HuH-7.5 (cell line): ENCODE results near the gene DPYSL3.

Source experiments
- DNase-seq: peaks from one replicate; pipeline ENCODE4 v3.0.0; 2011; ENCODE audit warnings: low spot score

DPYSL3 gene

DNA sequence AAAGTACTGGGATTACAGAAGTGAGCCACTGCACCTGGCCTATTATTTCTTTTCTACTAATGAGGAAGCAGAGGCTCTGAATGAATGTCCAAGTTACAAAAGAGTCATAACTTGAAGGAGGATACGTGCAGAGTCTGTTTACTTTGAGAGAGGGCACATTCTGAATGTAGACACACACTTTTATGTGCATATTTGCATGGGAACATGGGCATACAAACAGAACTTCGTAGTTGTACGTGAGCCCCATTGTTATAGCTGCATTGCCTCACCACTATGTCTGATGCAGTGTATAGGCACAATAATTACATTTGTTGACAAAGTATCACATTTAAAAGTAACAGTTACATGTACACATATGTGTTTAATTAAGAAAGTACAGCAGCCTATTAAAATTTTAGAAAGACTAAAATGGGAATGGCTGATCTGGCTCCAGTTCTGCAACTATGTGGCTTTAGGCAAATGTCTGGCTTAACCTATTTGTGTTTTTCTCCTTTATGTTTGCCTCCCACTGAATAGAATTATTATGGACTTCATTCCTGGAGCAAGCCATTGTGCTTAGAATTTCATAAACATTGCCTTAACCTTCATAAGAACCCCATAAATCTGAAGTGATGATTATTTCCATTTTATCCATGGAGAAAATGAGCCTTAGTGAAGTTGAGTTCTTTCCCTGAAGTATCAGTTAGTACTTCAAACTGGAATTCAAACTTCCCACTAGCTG is 3.0 kb upstream of the DPYSL3 start:
- no peak for DNase-seq

- no peak for DNase-seq
Observed at GRCh38 chr5:147510885-147511284, 1.0 kb upstream of the DPYSL3 start.

DNA sequence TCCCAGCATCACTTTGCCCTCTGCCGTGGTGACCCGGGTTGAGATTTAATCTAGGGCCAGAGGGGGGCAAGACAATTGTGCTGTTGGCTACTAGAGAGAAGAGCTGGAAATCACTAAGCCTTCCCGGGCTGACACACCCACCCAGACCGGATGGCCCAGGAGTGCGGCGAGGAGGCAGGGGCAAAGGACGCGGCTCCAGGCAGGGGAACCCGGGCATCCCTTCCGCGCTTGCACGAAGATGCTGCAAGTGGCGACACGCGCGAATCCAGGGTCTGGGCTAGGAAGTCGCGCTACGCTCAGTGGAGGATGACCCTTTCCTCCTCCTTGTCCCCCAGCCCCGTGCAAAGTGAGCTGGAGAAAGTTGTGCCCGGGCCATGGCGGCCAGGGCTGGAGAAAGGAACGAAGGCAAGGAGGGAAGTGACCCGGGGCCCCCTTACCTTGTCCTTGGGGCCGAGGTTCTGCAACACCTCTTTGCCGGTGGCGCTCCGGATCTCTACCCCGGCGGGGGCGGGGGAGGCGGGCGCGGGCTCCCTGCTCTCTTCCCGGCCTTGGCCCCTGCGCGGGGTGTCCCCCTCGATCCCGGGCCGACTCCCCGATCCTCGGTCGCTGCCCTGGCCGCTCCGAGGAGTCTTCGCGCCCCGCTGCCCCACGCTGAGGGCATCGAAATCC is 693 bp downstream of the DPYSL3 start:
- no peak for DNase-seq

DNA sequence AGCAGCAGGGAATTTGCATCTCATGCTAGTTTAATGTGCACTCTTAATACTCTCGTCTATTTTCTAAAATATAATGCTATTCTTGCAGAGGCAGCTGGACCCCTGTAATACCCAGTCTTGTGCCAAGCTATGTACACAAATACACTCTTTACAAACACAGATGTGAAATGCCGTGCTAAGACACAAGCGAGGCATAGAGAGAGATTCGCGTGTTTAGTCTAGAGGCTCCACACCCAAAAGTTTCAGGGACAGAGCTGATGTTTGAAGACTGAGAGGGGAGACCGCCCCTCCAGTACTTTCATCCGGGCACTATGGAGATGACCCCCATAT is 1.2 kb downstream of the DPYSL3 start:
- no peak for DNase-seq

- no peak for DNase-seq
Observed at GRCh38 chr5:147507480-147508126, 2.3 kb downstream of the DPYSL3 start.

DNA sequence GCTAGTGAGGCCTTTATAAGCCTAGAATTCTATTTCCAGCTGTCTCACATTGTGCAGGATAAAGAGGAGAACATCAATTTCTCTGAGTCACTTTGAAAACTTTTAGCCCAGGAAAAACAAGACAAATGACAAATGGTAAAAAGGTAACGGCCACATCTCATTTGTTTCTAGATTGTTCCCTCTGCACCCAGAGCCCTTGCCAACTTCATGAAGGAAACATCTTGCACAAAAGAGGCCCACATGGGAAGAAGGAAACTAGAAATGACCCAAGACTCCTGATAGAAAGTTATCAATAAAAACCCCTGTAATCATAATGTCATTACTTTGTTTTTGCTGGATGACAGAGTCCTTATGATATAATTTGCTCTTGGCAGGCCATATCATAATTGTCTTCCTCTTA is 5.3 kb downstream of the DPYSL3 start:
- DNase-seq = no peak

DNA sequence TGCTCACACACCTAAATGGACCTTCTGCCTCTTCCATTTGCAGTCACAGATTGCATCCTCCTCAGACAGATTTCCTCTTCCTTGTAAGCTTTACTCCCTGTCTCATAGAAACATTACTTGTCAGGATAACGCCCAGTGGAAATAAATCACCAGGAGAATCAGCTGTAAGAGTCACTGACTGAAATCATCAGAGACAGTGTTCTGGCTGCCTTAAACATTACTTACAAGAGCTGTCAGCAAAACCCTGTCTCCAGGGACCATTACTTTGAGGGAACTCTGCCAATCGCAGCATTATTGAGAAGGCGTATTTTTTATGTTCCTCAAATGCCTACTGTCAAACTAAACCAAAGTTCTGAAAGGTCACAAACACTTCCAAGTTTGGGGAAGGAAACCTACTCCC is 5.9 kb downstream of the DPYSL3 start:
- no peak for DNase-seq

DNA sequence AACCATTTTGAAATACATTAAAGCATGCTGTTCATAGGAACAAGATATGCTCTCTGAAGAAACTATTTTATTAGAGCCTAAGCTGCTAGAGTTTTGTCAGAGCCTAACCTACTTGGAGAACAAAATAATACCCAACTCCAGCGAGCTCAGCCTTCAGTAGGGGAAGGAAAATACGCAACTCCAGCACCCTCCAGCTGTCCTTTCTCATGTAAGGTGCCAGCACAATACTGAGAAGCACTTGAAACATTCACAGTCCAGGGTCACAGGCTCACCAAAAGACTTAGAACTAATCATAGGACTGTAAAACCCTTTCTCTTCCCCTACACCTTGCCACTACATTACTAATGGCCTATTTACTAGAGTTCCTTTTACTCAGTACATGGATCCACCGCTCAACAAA is 18.9 kb downstream of the DPYSL3 start:
- no peak for DNase-seq

- DNase-seq = no peak
Observed at GRCh38 chr5:147487031-147487750, 22.7 kb downstream of the DPYSL3 start.

DNA sequence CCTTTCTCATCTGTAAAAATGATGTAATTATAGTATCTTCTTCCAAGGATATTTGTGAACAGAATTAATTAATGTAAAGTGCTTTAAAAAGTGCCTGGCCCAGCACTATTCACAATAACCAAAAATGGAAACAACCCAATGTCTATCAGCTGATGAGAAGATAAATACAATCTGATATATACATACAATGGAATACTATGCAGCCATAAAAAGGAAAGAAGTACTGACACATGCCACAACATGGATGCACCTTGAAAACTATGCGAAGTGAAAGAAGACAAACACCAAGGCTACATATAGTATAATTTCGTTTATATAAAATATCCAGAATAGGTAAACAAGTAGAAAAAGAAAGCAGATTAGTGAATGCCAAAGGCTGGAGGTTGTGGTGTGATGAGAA is 24.1 kb downstream of the DPYSL3 start:
- no peak for DNase-seq

DNA sequence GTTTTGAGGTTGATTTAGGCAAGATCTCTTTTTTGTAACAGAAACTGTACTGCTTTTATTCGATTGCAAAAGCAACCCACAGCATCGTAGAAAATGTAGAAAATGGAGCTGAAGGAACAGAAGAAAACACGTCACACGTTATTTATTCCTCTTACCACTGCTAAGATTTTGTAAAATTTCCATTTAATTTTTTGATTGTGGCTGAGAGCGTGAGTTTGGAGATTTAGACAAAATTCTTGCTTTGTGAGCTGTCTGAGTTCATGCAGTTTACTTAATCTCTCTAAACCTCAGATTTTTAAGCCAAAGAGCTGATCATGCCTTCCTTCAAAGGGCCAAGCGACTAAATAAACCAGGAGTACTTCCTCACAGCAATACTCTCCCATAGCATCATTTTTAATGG is 24.8 kb downstream of the DPYSL3 start:
- DNase-seq = no peak

DNA sequence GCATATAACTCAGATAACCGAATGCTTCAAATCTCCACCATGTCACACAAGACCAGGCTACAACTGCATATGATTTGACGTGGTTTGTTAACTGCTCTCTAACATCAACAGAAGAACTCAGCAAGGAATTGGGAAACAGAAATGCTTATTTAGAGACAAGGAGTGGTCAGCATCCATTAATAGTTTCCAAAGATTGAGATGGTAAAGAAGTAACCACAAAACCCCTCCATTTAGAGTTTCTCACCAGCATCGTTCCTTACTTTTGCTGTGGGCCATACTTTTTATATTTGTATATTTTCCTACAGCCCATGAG is 25.2 kb downstream of the DPYSL3 start:
- no peak for DNase-seq

DNA sequence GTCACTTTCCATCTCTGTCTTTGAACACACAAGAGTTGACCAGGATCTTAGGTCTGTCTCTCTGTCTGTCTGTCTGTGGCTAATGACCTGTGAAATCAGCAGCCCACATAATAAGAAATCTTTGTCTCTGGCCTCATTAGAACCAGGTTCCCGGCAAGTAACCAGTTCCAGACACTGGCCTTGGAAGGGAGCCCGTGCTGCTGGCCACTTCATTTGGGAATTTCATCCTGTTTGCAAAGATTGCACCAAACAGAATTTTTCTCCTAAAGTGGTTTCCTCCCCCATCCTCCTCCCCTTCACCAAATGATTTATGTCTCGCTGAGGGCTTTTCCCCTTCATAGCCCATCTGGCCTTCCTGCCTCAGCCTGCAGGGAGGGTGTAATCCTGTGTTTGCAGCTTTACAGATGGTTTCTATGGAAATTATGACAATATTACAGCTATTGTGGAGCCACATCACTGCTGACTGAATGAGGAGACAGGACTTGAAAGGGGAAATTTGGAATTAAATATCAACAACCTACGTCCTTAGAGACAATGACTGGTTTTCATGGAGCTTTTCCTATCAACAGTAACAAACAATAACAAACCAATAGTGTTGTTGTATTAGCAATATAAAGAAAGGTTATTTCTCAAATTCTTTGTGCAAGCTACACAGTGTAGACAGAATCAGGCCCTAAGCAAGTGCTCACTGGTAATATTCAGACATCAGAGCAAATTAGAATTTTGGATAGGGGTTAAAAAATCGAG is 25.7 kb downstream of the DPYSL3 start:
- no peak for DNase-seq

- no peak for DNase-seq
Observed at GRCh38 chr5:147483188-147483790, 26.6 kb downstream of the DPYSL3 start.

GRCh38 chr5:147482706-147483180 is 27.1 kb downstream of the DPYSL3 start:
- DNase-seq = no peak

DNA sequence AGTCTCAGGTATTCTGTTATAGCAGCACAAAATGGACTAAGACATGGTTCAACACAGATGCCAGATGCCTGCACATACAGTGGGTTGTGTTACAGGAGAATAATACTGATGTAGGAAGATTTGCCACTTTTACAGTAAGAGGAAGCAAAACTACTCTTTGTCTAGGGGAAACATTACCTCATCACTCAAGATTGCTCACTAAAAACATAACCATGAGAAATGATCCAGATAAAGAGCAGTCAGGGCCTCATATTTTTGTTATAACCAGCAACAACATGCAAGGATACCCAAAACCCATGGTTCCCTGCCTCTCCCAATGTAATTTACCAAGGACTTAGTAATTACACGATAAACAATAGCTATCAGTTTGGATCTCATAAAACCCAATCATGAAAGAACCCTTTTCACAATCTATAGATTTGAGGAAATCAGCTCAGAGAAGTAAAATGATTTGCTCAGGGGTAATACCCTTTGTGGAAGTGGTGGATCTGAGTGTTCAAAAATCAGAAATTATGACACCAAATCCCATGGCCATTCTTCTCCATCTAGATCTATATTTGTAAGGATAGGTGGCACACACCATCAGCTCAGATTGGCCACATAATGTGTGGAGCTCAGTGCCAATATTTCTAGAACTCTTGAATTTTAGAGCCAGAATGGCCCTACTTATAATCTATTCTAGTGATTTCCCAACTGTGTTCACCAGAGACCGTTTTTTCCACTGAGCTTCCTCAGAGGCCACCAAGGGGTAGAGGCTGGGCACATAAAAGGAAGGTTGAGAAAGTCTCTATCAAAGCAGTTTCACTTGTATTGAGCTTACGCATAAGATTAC is 27.8 kb downstream of the DPYSL3 start:
- DNase-seq = no peak

- no peak for DNase-seq
Observed at GRCh38 chr5:147481376-147481775, 28.5 kb downstream of the DPYSL3 start.

- DNase-seq = no peak
Observed at GRCh38 chr5:147479949-147480348, 29.9 kb downstream of the DPYSL3 start.

GRCh38 chr5:147479444-147479843 is 30.4 kb downstream of the DPYSL3 start:
- no peak for DNase-seq

DNA sequence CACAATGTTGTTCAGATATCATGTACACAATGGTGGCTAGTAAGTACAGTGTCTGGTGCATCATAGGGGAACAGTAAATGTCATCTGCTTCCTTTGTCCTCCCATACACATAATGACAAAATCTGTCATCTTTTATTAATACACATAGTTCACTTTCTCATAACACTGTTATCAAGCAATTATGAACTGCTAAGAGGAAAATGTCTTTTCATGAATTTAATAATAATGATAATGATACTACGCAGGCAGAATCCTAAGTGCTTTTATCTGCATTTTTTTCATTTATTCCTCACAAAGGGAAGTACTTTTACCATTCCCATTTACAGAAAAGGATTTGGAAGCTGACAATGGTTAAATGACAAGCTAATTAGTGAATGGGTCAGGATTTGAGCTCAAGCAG is 35.7 kb downstream of the DPYSL3 start:
- DNase-seq = no peak
